Measurements from ENCODE around the gene PAX7.

DNA sequence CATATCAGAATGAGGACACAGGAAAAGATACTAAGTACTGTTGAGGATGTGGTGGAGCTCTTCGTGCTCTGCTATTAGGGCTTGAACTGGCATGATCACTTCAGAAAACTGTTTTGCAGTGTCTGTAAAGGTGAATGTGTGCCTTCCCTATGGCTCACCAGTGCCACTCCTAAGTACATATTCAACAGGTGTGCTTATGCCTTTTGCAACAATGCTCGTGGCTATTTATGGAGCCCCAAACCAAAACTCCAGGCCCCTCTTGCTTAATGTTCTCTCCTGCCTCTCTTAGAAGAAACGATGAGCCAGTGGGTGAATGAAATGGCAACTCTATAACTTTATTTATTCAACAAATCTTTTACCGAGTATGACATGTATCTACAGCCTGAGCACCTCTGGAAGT, 158.6 kb downstream of the PAX7 start:
- TF ChIP-seq, protein P1, sequence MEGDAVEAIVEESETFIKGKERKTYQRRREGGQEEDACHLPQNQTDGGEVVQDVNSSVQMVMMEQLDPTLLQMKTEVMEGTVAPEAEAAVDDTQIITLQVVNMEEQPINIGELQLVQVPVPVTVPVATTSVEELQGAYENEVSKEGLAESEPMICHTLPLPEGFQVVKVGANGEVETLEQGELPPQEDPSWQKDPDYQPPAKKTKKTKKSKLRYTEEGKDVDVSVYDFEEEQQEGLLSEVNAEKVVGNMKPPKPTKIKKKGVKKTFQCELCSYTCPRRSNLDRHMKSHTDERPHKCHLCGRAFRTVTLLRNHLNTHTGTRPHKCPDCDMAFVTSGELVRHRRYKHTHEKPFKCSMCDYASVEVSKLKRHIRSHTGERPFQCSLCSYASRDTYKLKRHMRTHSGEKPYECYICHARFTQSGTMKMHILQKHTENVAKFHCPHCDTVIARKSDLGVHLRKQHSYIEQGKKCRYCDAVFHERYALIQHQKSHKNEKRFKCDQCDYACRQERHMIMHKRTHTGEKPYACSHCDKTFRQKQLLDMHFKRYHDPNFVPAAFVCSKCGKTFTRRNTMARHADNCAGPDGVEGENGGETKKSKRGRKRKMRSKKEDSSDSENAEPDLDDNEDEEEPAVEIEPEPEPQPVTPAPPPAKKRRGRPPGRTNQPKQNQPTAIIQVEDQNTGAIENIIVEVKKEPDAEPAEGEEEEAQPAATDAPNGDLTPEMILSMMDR (IDR thresholded peaks at IDR 0.05; ENCODE audit: extremely low read depth in 1 of 2, insufficient read depth in 1 of 2, low read depth in 1 of 2, low read length in 2 of 2), result no peak
- no peak for TF ChIP-seq POLR2AphosphoS5 (IDR thresholded peaks at IDR 0.05; ENCODE audit: insufficient read depth, low read depth, low read length)
- no peak for TF ChIP-seq POLR2A (IDR thresholded peaks at IDR 0.05; ENCODE audit: low read depth, low read length)
- TF ChIP-seq, protein P2, sequence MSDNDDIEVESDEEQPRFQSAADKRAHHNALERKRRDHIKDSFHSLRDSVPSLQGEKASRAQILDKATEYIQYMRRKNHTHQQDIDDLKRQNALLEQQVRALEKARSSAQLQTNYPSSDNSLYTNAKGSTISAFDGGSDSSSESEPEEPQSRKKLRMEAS (IDR thresholded peaks at IDR 0.05; ENCODE audit: insufficient read depth, insufficient read length), result no peak
- no peak for TF ChIP-seq EZH2 (IDR thresholded peaks at IDR 0.05; ENCODE audit: borderline replicate concordance, low read depth, low read length, severe bottlenecking)
- TF ChIP-seq JUN (IDR thresholded peaks at IDR 0.05; ENCODE audit: borderline replicate concordance, insufficient read depth, insufficient read length, low read depth), result no peak
- TF ChIP-seq FOS (IDR thresholded peaks at IDR 0.05; ENCODE audit: borderline replicate concordance, insufficient read depth, low read length), result no peak
